H9 (cell line): ENCODE data around the gene ATXN7L3. TPM values are rescaled to one million over a fixed set of nuclear protein-coding genes. Genes with fewer than 3 reads are reported as not detected.
"Not testable (repeated sequence)": the region's sequence is repeated elsewhere in the genome, so short reads cannot be mapped to it uniquely, and the experiment has no call there.

Experiments
- DNase-seq: peaks from one replicate; pipeline ENCODE4 v3.0.0-alpha.2; 2017
- H2AFZ ChIP-seq: one replicate; pipeline ENCODE4 v1.6.1; 2013; ENCODE audit warnings: mild to moderate bottlenecking, low read length, control low read depth, moderate library complexity
- H2AK5ac ChIP-seq: 2 replicates; pipeline ENCODE4 v1.6.1; 2013; ENCODE audit warnings: low read length, control low read depth, mixed read lengths; ENCODE audit not compliant: insufficient read length
- H2BK120ac ChIP-seq: one replicate; pipeline ENCODE4 v1.6.1; 2013; ENCODE audit warnings: low read depth, mild to moderate bottlenecking, low read length, control low read depth, inconsistent platforms; ENCODE audit not compliant: poor library complexity, severe bottlenecking
- H2BK12ac ChIP-seq: 2 replicates; pipeline ENCODE4 v1.6.1; 2013; ENCODE audit warnings: low read length, control low read depth, mixed read lengths, low read depth; ENCODE audit not compliant: insufficient read length
- H2BK15ac ChIP-seq: 2 replicates; pipeline ENCODE4 v1.6.1; 2013; ENCODE audit warnings: low read depth, low read length, control low read depth
- H2BK20ac ChIP-seq: one replicate; pipeline ENCODE4 v1.6.1; 2013; ENCODE audit warnings: low read depth, mild to moderate bottlenecking, low read length, control low read depth, inconsistent platforms; ENCODE audit not compliant: poor library complexity, severe bottlenecking
- H2BK5ac ChIP-seq: 2 replicates; pipeline ENCODE4 v1.6.1; 2013; ENCODE audit warnings: low read length, control low read depth, mixed read lengths; ENCODE audit not compliant: insufficient read length
- H3K14ac ChIP-seq: 2 replicates; pipeline ENCODE4 v1.6.1; 2013; ENCODE audit warnings: low read length, control low read depth; ENCODE audit not compliant: insufficient read depth
- H3K18ac ChIP-seq: 2 replicates; pipeline ENCODE4 v1.6.1; 2013; ENCODE audit warnings: low read depth, mild to moderate bottlenecking, mixed read lengths, low read length, control low read depth; ENCODE audit not compliant: insufficient read length
- H3K23ac ChIP-seq: 2 replicates; pipeline ENCODE4 v1.6.1; 2013; ENCODE audit warnings: low read length, control low read depth, mixed read lengths, low read depth; ENCODE audit not compliant: insufficient read length
- H3K23me2 ChIP-seq: 2 replicates; pipeline ENCODE4 v1.6.1; 2013; ENCODE audit warnings: low read depth, mild to moderate bottlenecking, mixed read lengths, low read length, control low read depth; ENCODE audit not compliant: insufficient read length, poor library complexity, severe bottlenecking
- H3K27ac ChIP-seq: 2 replicates; pipeline ENCODE4 v1.5.1; 2013; ENCODE audit warnings: low read length, control low read depth, mixed read lengths, low read depth; ENCODE audit not compliant: insufficient read length
- H3K27me3 ChIP-seq: 2 replicates; pipeline ENCODE4 v1.6.1; 2013; ENCODE audit warnings: low read length, control low read depth, inconsistent platforms; ENCODE audit not compliant: insufficient read depth
- H3K4ac ChIP-seq: 2 replicates; pipeline ENCODE4 v1.6.1; 2013; ENCODE audit warnings: low read depth, mild to moderate bottlenecking, control low read depth, inconsistent platforms, low read length, moderate library complexity
- H3K4me1 ChIP-seq: 2 replicates; pipeline ENCODE4 v1.6.1; 2013; ENCODE audit warnings: low read length, control low read depth, inconsistent platforms; ENCODE audit not compliant: insufficient read depth
- H3K4me2 ChIP-seq: 2 replicates; pipeline ENCODE4 v1.6.1; 2013; ENCODE audit warnings: low read length, control low read depth, mixed read lengths; ENCODE audit not compliant: insufficient read length, insufficient read depth
- H3K56ac ChIP-seq: 2 replicates; pipeline ENCODE4 v1.6.1; 2013; ENCODE audit warnings: low read depth, mild to moderate bottlenecking, mixed read lengths, low read length, control low read depth; ENCODE audit not compliant: insufficient read length
- H3K79me1 ChIP-seq: 2 replicates; pipeline ENCODE4 v1.6.1; 2013; ENCODE audit warnings: low read depth, mild to moderate bottlenecking, moderate library complexity, low read length, control low read depth, inconsistent platforms; ENCODE audit not compliant: insufficient read depth, poor library complexity, severe bottlenecking
- H3K79me2 ChIP-seq: 2 replicates; pipeline ENCODE4 v1.6.1; 2013; ENCODE audit warnings: low read length, control low read depth, inconsistent platforms; ENCODE audit not compliant: insufficient read depth
- H3K9ac ChIP-seq: 2 replicates; pipeline ENCODE4 v1.6.1; 2013; ENCODE audit warnings: low read length, control low read depth, mixed read lengths; ENCODE audit not compliant: insufficient read length; ENCODE audit errors: extremely low read depth
- H3K9me3 ChIP-seq: one replicate; pipeline ENCODE4 v1.6.1; 2013; ENCODE audit warnings: low read depth, low read length, inconsistent platforms; ENCODE audit not compliant: control insufficient read depth
- H3T11ph ChIP-seq: one replicate; pipeline ENCODE4 v1.6.1; 2013; ENCODE audit warnings: mild to moderate bottlenecking, low read length, control low read depth, inconsistent platforms
- H4K20me1 ChIP-seq: one replicate; pipeline ENCODE4 v1.6.1; 2013; ENCODE audit not compliant: control insufficient read depth, insufficient read length, insufficient read depth
- H4K5ac ChIP-seq: 2 replicates; pipeline ENCODE4 v1.6.1; 2013; ENCODE audit warnings: low read depth, mild to moderate bottlenecking, mixed read lengths, low read length, control low read depth; ENCODE audit not compliant: insufficient read length
- H4K8ac ChIP-seq: replicated peaks from 2 replicates; pipeline ENCODE4 v1.6.1; 2013; ENCODE audit warnings: low read length, control low read depth, mixed read lengths, low read depth; ENCODE audit not compliant: insufficient read length
- H4K91ac ChIP-seq: 2 replicates; pipeline ENCODE4 v1.6.1; 2013; ENCODE audit warnings: low read depth, mild to moderate bottlenecking, moderate library complexity, mixed read lengths, low read length, control low read depth; ENCODE audit not compliant: insufficient read length
- H3K27ac Mint-ChIP-seq, 3 experiments: 2 replicates in 2 of 3; 3 replicates in 1 of 3; pipeline ENCODE4 v1.8.0; 2020 to 2021; ENCODE audit warnings: mixed read lengths in 3 of 3, mild to moderate bottlenecking in 1 of 3, moderate library complexity in 1 of 3
- H3K27me3 Mint-ChIP-seq: 2 replicates; pipeline ENCODE4 v1.8.0; 2021; ENCODE audit warnings: low read depth, mild to moderate bottlenecking, moderate library complexity, mixed read lengths
- H3K36me3 Mint-ChIP-seq, 3 experiments: 2 replicates in 2 of 3; 3 replicates in 1 of 3; pipeline ENCODE4 v1.8.0; 2020 to 2021; ENCODE audit warnings: low read depth in 3 of 3, mixed read lengths in 3 of 3; ENCODE audit not compliant: insufficient read depth in 1 of 3
- H3K4me1 Mint-ChIP-seq, 2 experiments: 2 replicates each; pipeline ENCODE4 v1.8.0; 2020; ENCODE audit warnings: mixed read lengths in 2 of 2
- H3K4me3 Mint-ChIP-seq, 2 experiments: 2 replicates in 1 of 2; 3 replicates in 1 of 2; pipeline ENCODE4 v1.8.0; 2020 to 2021; ENCODE audit warnings: mild to moderate bottlenecking in 2 of 2, mixed read lengths in 2 of 2, moderate library complexity in 1 of 2
- H3K9me3 Mint-ChIP-seq, 2 experiments: 2 replicates in 1 of 2; 3 replicates in 1 of 2; pipeline ENCODE4 v1.8.0; 2020; ENCODE audit warnings: mild to moderate bottlenecking in 2 of 2, mixed read lengths in 2 of 2, moderate library complexity in 1 of 2
- WGBS: extraction: QIAGEN DNeasy Blood & Tissue Kit; methylation state at CpG from one replicate; pipeline ENCODE4 v1.1.7; 2013; ENCODE audit warnings: missing lambda C conversion rate, low lambda C conversion rate, mixed read lengths; ENCODE audit not compliant: insufficient read length; ENCODE audit errors: extremely low coverage; 5-methylcytosine and 5-hydroxymethylcytosine counted together
- total RNA-seq: library from RNA; stranded (reverse); gene quantifications from 2 replicates; pipeline ENCODE4 v1.2.1, GENCODE V29; 2021
- TF ChIP-seq, protein P1 (sequence below): fragments of 200-600 bp; sonication (generic); conservative IDR thresholded peaks from 3 replicates; pipeline ENCODE4 v1.8.0; 2021; ENCODE audit warnings: antibody characterized with exemption, mild to moderate bottlenecking

The ATXN7L3 gene
- total RNA-seq, 1 experiment from 2014 or later, result 125 TPM

DNA sequence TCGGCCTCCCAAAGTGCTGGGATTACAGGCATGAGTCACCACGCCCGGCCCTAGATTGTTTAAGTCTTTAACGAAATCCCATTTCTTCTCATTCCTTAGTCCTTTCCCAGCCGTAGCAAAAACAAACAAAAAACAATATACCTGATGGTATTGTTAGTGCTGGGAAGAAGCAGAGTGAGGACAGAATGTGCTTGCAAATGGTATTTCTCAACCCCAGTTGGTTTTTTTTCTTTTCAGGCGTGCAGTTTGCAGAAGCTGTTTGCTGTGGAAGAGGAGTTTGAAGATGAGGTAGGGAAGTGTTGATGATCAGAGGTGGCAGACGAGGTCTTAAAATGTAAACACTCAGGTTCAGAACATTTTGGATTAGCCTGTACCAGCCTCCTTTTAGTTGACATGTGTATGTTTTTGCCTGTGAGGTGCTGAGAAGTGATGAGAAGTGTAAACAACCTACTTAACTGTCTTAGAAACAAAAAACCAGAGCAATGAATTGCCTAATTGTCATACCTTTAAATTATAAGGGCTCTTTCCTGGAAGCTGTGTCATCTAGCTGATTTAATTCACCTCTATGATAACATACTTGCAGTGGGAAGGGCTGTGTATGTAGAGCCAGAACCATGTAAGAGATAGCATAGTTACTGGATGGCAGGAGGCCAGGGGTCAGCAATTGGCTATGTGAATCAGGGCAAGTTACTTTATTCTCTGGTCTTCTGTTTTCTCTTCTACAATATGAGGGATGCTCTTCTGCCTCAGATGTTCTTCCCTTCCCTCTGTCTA is 54.5 kb downstream of the ATXN7L3 start:
- Histone ChIP-seq H3K4ac (no peak overlapping the region), H2BK120ac (no peak overlapping the region), H3K9me3 (no peaks in the 10 kb centered on the region), H2BK15ac (no peak overlapping the region), H2AFZ (no peak overlapping the region), H2BK5ac (no peak overlapping the region), H4K8ac (no peak overlapping the region), H4K20me1 (no peaks in the 10 kb centered on the region), H4K91ac (no peak overlapping the region), H2BK20ac (no peak overlapping the region), H3K23me2 (peaks cover 5% of the 10 kb centered on the region), H3K14ac (no peak overlapping the region), H3K56ac (no peak overlapping the region), H3K18ac (no peak overlapping the region), H2AK5ac (no peak overlapping the region), H3K27me3 (no peaks in the 10 kb centered on the region), H2BK12ac (no peak overlapping the region), H3K79me2 (peaks cover 3% of the 10 kb centered on the region; the same call in 1 of the 2 replicates), H3K23ac (no peak overlapping the region), H3K4me2 (no peak overlapping the region), H3T11ph (no peak overlapping the region), H4K5ac (no peak overlapping the region), H3K4me1 (no peaks in the 10 kb centered on the region), H3K27ac (no peak overlapping the region), H3K9ac (no peak overlapping the region), H3K79me1 (peaks cover 3% of the 10 kb centered on the region)
- no peak for DNase-seq
- Mint-ChIP-seq H3K36me3 (peaks cover 30 to 52% (median 50%) of the 10 kb centered on the region in 3 experiments; a peak in 6 of 7 replicates), H3K27ac (no peak overlapping the region), H3K4me1 (peaks cover 4 to 6% of the 10 kb centered on the region in 2 experiments), H3K27me3 (no peaks in the 10 kb centered on the region), H3K4me3 (no peak overlapping the region), H3K9me3 (no peaks in the 10 kb centered on the region; a peak in 1 of 5 replicates)
- TF ChIP-seq, protein P1, sequence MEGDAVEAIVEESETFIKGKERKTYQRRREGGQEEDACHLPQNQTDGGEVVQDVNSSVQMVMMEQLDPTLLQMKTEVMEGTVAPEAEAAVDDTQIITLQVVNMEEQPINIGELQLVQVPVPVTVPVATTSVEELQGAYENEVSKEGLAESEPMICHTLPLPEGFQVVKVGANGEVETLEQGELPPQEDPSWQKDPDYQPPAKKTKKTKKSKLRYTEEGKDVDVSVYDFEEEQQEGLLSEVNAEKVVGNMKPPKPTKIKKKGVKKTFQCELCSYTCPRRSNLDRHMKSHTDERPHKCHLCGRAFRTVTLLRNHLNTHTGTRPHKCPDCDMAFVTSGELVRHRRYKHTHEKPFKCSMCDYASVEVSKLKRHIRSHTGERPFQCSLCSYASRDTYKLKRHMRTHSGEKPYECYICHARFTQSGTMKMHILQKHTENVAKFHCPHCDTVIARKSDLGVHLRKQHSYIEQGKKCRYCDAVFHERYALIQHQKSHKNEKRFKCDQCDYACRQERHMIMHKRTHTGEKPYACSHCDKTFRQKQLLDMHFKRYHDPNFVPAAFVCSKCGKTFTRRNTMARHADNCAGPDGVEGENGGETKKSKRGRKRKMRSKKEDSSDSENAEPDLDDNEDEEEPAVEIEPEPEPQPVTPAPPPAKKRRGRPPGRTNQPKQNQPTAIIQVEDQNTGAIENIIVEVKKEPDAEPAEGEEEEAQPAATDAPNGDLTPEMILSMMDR, result no peak
- no CpG with 5 or more reads among the region's 7 CpGs for WGBS

DNA sequence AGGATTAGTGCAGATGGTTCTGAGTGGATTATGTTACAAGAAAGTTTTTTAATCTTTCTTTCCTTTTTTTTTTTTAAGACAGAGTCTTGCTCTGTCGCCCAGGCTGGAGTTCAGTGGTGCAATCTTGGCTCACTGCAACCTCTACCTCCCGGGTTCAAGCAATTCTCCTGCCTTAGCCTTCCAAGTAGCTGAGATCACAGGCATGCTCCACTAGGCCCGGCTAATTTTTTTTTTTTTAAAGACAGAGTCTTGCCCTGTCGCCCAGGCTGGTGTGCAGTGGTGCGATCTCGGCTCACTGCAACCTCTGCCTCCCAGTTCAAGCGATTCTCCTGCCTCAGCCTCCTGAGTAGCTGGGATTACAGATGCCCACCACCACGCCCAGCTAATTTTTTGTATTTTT is 55.8 kb downstream of the ATXN7L3 start:
- not testable (repeated sequence) for H3K18ac ChIP-seq, H2AK5ac ChIP-seq, H3K79me2 ChIP-seq, H3K27me3 Mint-ChIP-seq, H3K27ac Mint-ChIP-seq, H3K9me3 ChIP-seq, H4K91ac ChIP-seq, H3K56ac ChIP-seq, H3K23ac ChIP-seq, H2BK20ac ChIP-seq, H2BK5ac ChIP-seq, H4K5ac ChIP-seq, H3K14ac ChIP-seq, H3K27me3 ChIP-seq, H4K8ac ChIP-seq, H3K9ac ChIP-seq, DNase-seq, H3K23me2 ChIP-seq, H3T11ph ChIP-seq, H2BK120ac ChIP-seq, H3K27ac ChIP-seq, H3K4ac ChIP-seq, H3K4me2 ChIP-seq, H3K9me3 Mint-ChIP-seq, H2AFZ ChIP-seq, H2BK15ac ChIP-seq, H4K20me1 ChIP-seq, H3K4me1 Mint-ChIP-seq, H2BK12ac ChIP-seq, H3K79me1 ChIP-seq, H3K4me1 ChIP-seq
- Mint-ChIP-seq H3K36me3 (peaks cover 24 to 40% (median 39%) of the 10 kb centered on the region in 3 experiments; a peak in 6 of 7 replicates), H3K4me3 (peak overlapping the region in 1 of 2 experiments; percentile 34; a peak in 1 of 5 replicates)
- no CpG with 5 or more reads among the region's 8 CpGs for WGBS
